GM18511 (cell line): ENCODE results near the gene DSE.

Experiments used
- ATAC-seq: cut with Tn5 transposase; IDR thresholded peaks from one replicate; pipeline ENCODE4 v1.9.1; 2021; ENCODE audit warnings: mild to moderate bottlenecking, moderate library complexity; ENCODE audit not compliant: unreplicated experiment

DSE gene

GRCh38 chr6:116409756-116410155 lies 39.0 kb downstream of the DSE start:
- peak; percentile 70 for ATAC-seq

GRCh38 chr6:116411284-116411623 lies 40.5 kb downstream of the DSE start:
- no peak for ATAC-seq

GRCh38 chr6:116412270-116412669 lies 41.5 kb downstream of the DSE start:
- ATAC-seq = no peak

GRCh38 chr6:116413357-116413756 lies 42.6 kb downstream of the DSE start:
- ATAC-seq = no peak

- ATAC-seq = no peak
These were observed 46.9 kb downstream of the DSE start for GRCh38 chr6:116417661-116418060.

GRCh38 chr6:116419069-116419786 lies 48.5 kb downstream of the DSE start:
- ATAC-seq = no peak

GRCh38 chr6:116420341-116420740 lies 49.6 kb downstream of the DSE start:
- no peak for ATAC-seq

- ATAC-seq = no peak
These were observed 51.5 kb downstream of the DSE start for GRCh38 chr6:116422238-116422637.

GRCh38 chr6:116424001-116424400 lies 53.3 kb downstream of the DSE start:
- ATAC-seq = no peak

GRCh38 chr6:116426551-116426950 lies 55.8 kb downstream of the DSE start:
- no peak for ATAC-seq

- no peak for ATAC-seq
These were observed 58.4 kb downstream of the DSE start for GRCh38 chr6:116429111-116429510.

- no peak for ATAC-seq
These were observed 60.1 kb downstream of the DSE start for GRCh38 chr6:116430860-116431259.

- ATAC-seq = no peak
These were observed 61.3 kb downstream of the DSE start for GRCh38 chr6:116431964-116432595.

GRCh38 chr6:116433206-116433712 lies 62.5 kb downstream of the DSE start:
- no peak for ATAC-seq

GRCh38 chr6:116434056-116434725 lies 63.4 kb downstream of the DSE start:
- peak; percentile 72 for ATAC-seq

GRCh38 chr6:116436586-116436985 lies 65.8 kb downstream of the DSE start:
- no peak for ATAC-seq

- ATAC-seq = no peak
These were observed 66.9 kb downstream of the DSE start for GRCh38 chr6:116437656-116438055.

- ATAC-seq = no peak
These were observed 68.1 kb downstream of the DSE start for GRCh38 chr6:116438590-116439448.

- ATAC-seq = no peak
These were observed 68.8 kb downstream of the DSE start for GRCh38 chr6:116439522-116440051.

- ATAC-seq = no peak
These were observed 72.4 kb downstream of the DSE start for GRCh38 chr6:116443105-116443504.

- ATAC-seq = peak; percentile 64
These were observed 73.3 kb downstream of the DSE start for GRCh38 chr6:116444092-116444491.
